WTC11 (cell line): ENCODE results near the gene JTB. TPM values are rescaled to one million over a fixed set of nuclear protein-coding genes. Genes with fewer than 3 reads are reported as not detected.

Experiments
- ATAC-seq: fragments of 200-7000 bp; cut with Tn5 transposase; 2 replicates; pipeline ENCODE4 v1.10.0; 2021; ENCODE audit warnings: mild to moderate bottlenecking, moderate library complexity
- CTCF ChIA-PET: fragments of 300-600 bp; sonication (Branson Sonifier 250); formaldehyde crosslinking; loops from one replicate; lab custom pipeline; 2021; ENCODE audit warnings: antibody characterized with exemption; lab: Charles Lee
- POLR2A ChIA-PET: fragments of 350-600 bp; sonication (Branson Sonifier 250); formaldehyde crosslinking; loops from one replicate; lab custom pipeline; 2021; ENCODE audit warnings: antibody characterized with exemption; lab: Charles Lee
- DNase-seq: peaks from one replicate; pipeline ENCODE4 v3.0.0; 2021; ENCODE audit warnings: low spot score
- H3K27ac Mint-ChIP-seq: 2 replicates; pipeline ENCODE4 v1.8.0; 2021; ENCODE audit warnings: mixed read lengths
- H3K27me3 Mint-ChIP-seq: 2 replicates; pipeline ENCODE4 v1.8.0; 2021; ENCODE audit warnings: low read depth, mild to moderate bottlenecking, moderate library complexity, mixed read lengths
- H3K36me3 Mint-ChIP-seq: 2 replicates; pipeline ENCODE4 v1.8.0; 2021; ENCODE audit warnings: mixed read lengths
- H3K4me1 Mint-ChIP-seq: 2 replicates; pipeline ENCODE4 v1.8.0; 2022; ENCODE audit warnings: mixed read lengths
- H3K4me3 Mint-ChIP-seq: 2 replicates; pipeline ENCODE4 v1.8.0; 2021; ENCODE audit warnings: mild to moderate bottlenecking, moderate library complexity, mixed read lengths
- H3K9me3 Mint-ChIP-seq: 2 replicates; pipeline ENCODE4 v1.8.0; 2021; ENCODE audit warnings: mixed read lengths
- CDX4 ChIP-seq: fragments of 250-450 bp; sonication (Bioruptor Pico); IDR thresholded peaks from 2 replicates; pipeline ENCODE4 v1.9.0; 2021; ENCODE audit warnings: moderate library complexity, mild to moderate bottlenecking, inconsistent platforms, borderline replicate concordance
- CREB1 ChIP-seq: sonication (generic); formaldehyde crosslinking; IDR thresholded peaks from 2 replicates; pipeline ENCODE4 v1.8.0; 2023; ENCODE audit warnings: mild to moderate bottlenecking, missing genetic modification reagents
- CREM ChIP-seq: sonication (generic); formaldehyde crosslinking; IDR thresholded peaks from 2 replicates; pipeline ENCODE4 v1.8.1; 2022; ENCODE audit warnings: mild to moderate bottlenecking, missing genetic modification reagents, moderate library complexity
- FOXP1 ChIP-seq: sonication (generic); formaldehyde crosslinking; IDR thresholded peaks from 2 replicates; pipeline ENCODE4 v1.8.0; 2022; ENCODE audit warnings: missing genetic modification reagents, mild to moderate bottlenecking, moderate library complexity, borderline replicate concordance
- GRHL2 ChIP-seq: fragments of 250-450 bp; sonication (Bioruptor Pico); IDR thresholded peaks from 2 replicates; pipeline ENCODE4 v1.8.0; 2022; ENCODE audit warnings: mild to moderate bottlenecking, moderate library complexity; ENCODE audit not compliant: insufficient replicate concordance, severe bottlenecking
- HMGA2 ChIP-seq: fragments of 250-450 bp; sonication (Bioruptor Pico); IDR thresholded peaks from 2 replicates; pipeline ENCODE4 v1.4.0; 2021; ENCODE audit warnings: mild to moderate bottlenecking, moderate library complexity
- HMGXB4 ChIP-seq: sonication (generic); formaldehyde crosslinking; IDR thresholded peaks from 2 replicates; pipeline ENCODE4 v1.8.1; 2023; ENCODE audit warnings: mild to moderate bottlenecking, moderate library complexity, missing genetic modification reagents
- IRF1 ChIP-seq: sonication (generic); formaldehyde crosslinking; IDR thresholded peaks from 2 replicates; pipeline ENCODE4 v1.8.0; 2023; ENCODE audit warnings: missing genetic modification reagents
- MYBL2 ChIP-seq: sonication (generic); formaldehyde crosslinking; IDR thresholded peaks from 2 replicates; pipeline ENCODE4 v1.8.1; 2023; ENCODE audit warnings: mild to moderate bottlenecking, moderate library complexity, missing genetic modification reagents
- NR1H2 ChIP-seq: sonication (generic); formaldehyde crosslinking; IDR thresholded peaks from 2 replicates; pipeline ENCODE4 v1.9.0; 2021; ENCODE audit warnings: mild to moderate bottlenecking, moderate library complexity, missing genetic modification reagents
- PRDM15 ChIP-seq: sonication (generic); formaldehyde crosslinking; IDR thresholded peaks from 2 replicates; pipeline ENCODE4 v1.8.0; 2022; ENCODE audit warnings: missing genetic modification reagents
- RELA ChIP-seq: sonication (generic); formaldehyde crosslinking; IDR thresholded peaks from 2 replicates; pipeline ENCODE4 v1.8.1; 2022; ENCODE audit warnings: missing genetic modification reagents, mild to moderate bottlenecking, borderline replicate concordance
- SOX15 ChIP-seq: fragments of 250-450 bp; sonication (Bioruptor Pico); IDR thresholded peaks from 2 replicates; pipeline ENCODE4 v1.9.0; 2021; ENCODE audit warnings: mild to moderate bottlenecking
- SP1 ChIP-seq: sonication (generic); formaldehyde crosslinking; conservative IDR thresholded peaks from 2 replicates; pipeline ENCODE4 v1.8.1; 2022; ENCODE audit warnings: missing genetic modification reagents
- TEAD1 ChIP-seq: sonication (generic); formaldehyde crosslinking; IDR thresholded peaks from 2 replicates; pipeline ENCODE4 v1.8.0; 2022; ENCODE audit warnings: mild to moderate bottlenecking, missing genetic modification reagents
- ZBTB43 ChIP-seq: sonication (generic); formaldehyde crosslinking; IDR thresholded peaks from 2 replicates; pipeline ENCODE4 v1.8.1; 2023; ENCODE audit warnings: mild to moderate bottlenecking, missing genetic modification reagents
- ZNF263 ChIP-seq: sonication (generic); formaldehyde crosslinking; IDR thresholded peaks from 2 replicates; pipeline ENCODE4 v1.8.1; 2022; ENCODE audit warnings: low read depth, mild to moderate bottlenecking, moderate library complexity, missing genetic modification reagents
- ZNF317 ChIP-seq: sonication (generic); formaldehyde crosslinking; IDR thresholded peaks from 2 replicates; pipeline ENCODE4 v1.8.1; 2023; ENCODE audit warnings: low read depth, mild to moderate bottlenecking, moderate library complexity, missing genetic modification reagents, borderline replicate concordance
- total RNA-seq: library from RNA; stranded (reverse); gene quantifications from 3 replicates; pipeline ENCODE4 v1.2.3, GENCODE V29; 2021

The JTB gene
- total RNA-seq, 1 experiment from 2014 or later: 90.3 TPM

- TF ChIP-seq SOX15 (CRISPR knock-in tag): no peak
- TF ChIP-seq MYBL2 (CRISPR knock-in tag): 0 out of 2 replicates have a peak, but pooled peaks have one; percentile 67
- no peak; the same call in 1 of the 2 replicates for TF ChIP-seq ZBTB43
- peak; percentile 42; the same call in 1 of the 2 replicates for TF ChIP-seq SP1 (CRISPR knock-in tag)
- no peak for TF ChIP-seq HMGA2 (CRISPR knock-in tag)
- peak; percentile 62; the same call in 1 of the 2 replicates for TF ChIP-seq CREB1 (CRISPR knock-in tag)
- TF ChIP-seq RELA (CRISPR knock-in tag): no peak
- TF ChIP-seq ZNF317 (CRISPR knock-in tag): no peak
- TF ChIP-seq FOXP1 (CRISPR knock-in tag): peak; percentile 78; the same call in 1 of the 2 replicates
- TF ChIP-seq CREM (CRISPR knock-in tag): peak; percentile 93
- TF ChIP-seq CDX4 (CRISPR knock-in tag): no peak
- TF ChIP-seq NR1H2 (CRISPR knock-in tag): 0 out of 2 replicates have a peak, but pooled peaks have one; percentile 21
- peak; percentile 93 for TF ChIP-seq TEAD1 (CRISPR knock-in tag)
Measured at GRCh38 chr1:153990468-153991150, 13.1 kb upstream of the JTB start, which contains the start of gene RPS27 (continued).

GRCh38 chr1:153987621-153988020, 10.1 kb upstream of the JTB start:
- POLR2A ChIA-PET: interaction anchor here (0.6 to 2.9 kb wide), 2 partner anchors 20 to 173 kb away, joined by 4 to 31 read pairs; partner anchors contain the start of gene CREB3L4
- CTCF ChIA-PET: interaction anchor here (0.7 to 3.7 kb wide), 14 partner anchors 10 to 310 kb away, joined by 3 to 51 read pairs (median 6); partner anchors contain the start of genes CREB3L4, DENND4B, GATAD2B and JTB
- peaks cover 39% of the 10 kb centered on the region for H3K4me1 Mint-ChIP-seq
- ATAC-seq: no peak
- H3K27ac Mint-ChIP-seq: peak overlapping the region; percentile 95; the same call in 1 of the 2 replicates
- TF ChIP-seq IRF1 (CRISPR knock-in tag) (no peak), PRDM15 (CRISPR knock-in tag) (no peak), ZNF263 (no peak), HMGXB4 (no peak), GRHL2 (CRISPR knock-in tag) (no peak)
- no peaks in the 10 kb centered on the region for H3K9me3 Mint-ChIP-seq
- H3K36me3 Mint-ChIP-seq: peaks cover 35% of the 10 kb centered on the region
- DNase-seq: no peak
- no peak overlapping the region for H3K4me3 Mint-ChIP-seq
- H3K27me3 Mint-ChIP-seq: no peaks in the 10 kb centered on the region
